A549 treated with dexamethasone at 1 μM for 4 hours (cell line): Measurements from ENCODE around the gene ALDH1L1. TPM values are rescaled to one million over a fixed set of nuclear protein-coding genes. Genes with fewer than 3 reads are reported as not detected.

Source experiments
- total RNA-seq: library from RNA; stranded (reverse); fragments of 200-300 nt; extraction: Qiagen RNA extraction; gene quantifications from 5 replicates; pipeline ENCODE4 v1.2.3, GENCODE V29; 2022

Gene ALDH1L1
- 0.12 to 0.22 TPM (median 0.17 TPM) in 5 replicates for total RNA-seq

GRCh38 chr3:126180477-126181397, at the start of gene ALDH1L1:
TSS of gene ALDH1L1 (minus strand) at chr3:126180586. CDS start at chr3:126160979, 19,607 bp downstream.

GRCh38 chr3:126083913-126084767, 96.2 kb downstream of the ALDH1L1 start, which contains the start of gene SLC41A3:
TSS of gene SLC41A3 (minus strand) at chr3:126084124. CDS start at chr3:126068219, 15,905 bp downstream.

Other genes with a start within 250 kb of the ALDH1L1 start
- not detected in 5 replicates for gene ROPN1B, start 211.4 kb downstream of the ALDH1L1 start, total RNA-seq
- 22.7 to 25.4 TPM (median 23.9 TPM) in 5 replicates for gene SLC41A3, start 96.5 kb downstream of the ALDH1L1 start, total RNA-seq
- gene KLF15, start 176.8 kb upstream of the ALDH1L1 start, total RNA-seq, result 1.0 to 1.7 TPM (median 1.2 TPM) in 5 replicates
- gene CFAP100, start 214.3 kb upstream of the ALDH1L1 start, total RNA-seq, result 0.12 TPM in 1 of 5 replicates, not detected in the others